ENCODE measurements around the gene LDLRAD4. TPM values are rescaled to one million over a fixed set of nuclear protein-coding genes. Genes with fewer than 3 reads are reported as not detected.

Gene LDLRAD4
- polyA plus RNA-seq, 1 donor = 9.3 TPM

GRCh38 chr18:13284330-13285027 is 65.9 kb downstream of the LDLRAD4 start:
- no peak for DNase-seq (ENCODE audit: low read depth)

GRCh38 chr18:13285874-13286273 is 67.3 kb downstream of the LDLRAD4 start:
- DNase-seq (ENCODE audit: low read depth) = no peak

- DNase-seq (ENCODE audit: low read depth) = no peak
Observed at GRCh38 chr18:13286456-13287125, 68.0 kb downstream of the LDLRAD4 start.

DNA sequence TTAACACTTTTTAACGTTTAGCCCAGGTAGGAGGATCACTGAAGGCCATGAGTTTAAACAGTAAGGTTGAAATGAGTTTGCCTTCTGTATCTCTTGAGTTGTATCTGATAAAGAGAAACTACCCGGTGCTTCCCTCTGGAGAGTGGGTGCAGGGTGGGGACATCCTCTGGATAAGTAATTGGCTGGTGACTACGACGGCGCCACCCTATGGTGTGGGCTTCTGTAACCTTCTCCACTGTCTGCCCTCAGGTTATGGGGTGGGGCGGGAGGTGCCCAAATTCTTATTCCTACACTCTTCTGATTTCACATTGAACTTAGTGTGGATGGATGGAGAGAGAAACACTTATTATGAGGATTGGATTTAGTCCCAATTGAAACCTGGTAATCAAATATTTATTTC is 68.8 kb downstream of the LDLRAD4 start:
- no peak for DNase-seq (ENCODE audit: low read depth)

DNA sequence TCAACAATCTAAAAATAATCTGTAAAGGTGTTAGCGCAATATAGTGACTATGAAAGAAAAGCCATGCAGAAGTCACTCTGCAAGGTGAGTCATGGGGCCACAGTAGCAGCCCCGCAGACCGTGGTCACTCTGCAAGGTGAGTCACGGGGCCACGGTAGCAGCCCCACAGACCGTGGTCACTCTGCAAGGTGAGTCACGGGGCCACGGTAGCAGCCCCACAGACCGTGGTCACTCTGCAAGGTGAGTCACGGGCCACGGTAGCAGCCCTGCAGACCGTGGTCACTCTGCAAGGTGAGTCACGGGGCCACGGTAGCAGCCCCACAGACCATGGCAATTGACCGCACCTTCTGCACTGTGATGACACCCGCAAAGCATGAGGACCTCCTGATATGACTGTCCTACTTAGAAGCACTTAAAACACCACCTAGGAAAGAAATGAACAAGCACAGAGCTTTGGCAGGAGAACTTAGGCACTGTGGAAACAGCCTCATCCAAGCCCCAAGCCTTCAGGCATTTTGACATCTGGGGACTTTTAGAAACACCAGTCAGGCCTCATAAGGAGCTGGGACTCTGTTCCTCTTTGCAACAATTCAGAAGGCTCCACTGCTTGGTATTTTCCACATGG is 70.1 kb downstream of the LDLRAD4 start:
- no peak for DNase-seq (ENCODE audit: low read depth)

- no peak for DNase-seq (ENCODE audit: low read depth)
Observed at GRCh38 chr18:13289481-13290205, 71.1 kb downstream of the LDLRAD4 start.

DNA sequence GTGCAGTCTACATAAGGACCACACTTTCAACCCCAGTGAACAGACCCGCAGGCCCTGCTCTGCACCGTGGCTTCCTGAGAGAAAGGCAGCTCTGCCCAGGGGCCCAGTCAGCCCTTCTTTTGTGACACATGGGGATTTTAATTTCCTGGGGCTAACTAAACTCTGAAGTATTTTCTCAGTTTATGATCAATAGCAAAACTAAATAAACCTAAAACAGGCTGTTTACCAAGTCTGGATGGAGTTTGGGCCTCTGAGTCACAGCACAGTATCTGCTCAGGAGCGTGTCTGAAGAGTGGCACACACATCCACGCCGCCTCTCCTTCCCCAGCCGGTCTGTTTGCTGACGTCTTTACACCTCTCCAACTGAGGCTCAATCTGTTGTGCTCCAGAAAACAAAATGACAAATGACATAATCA is 72.3 kb downstream of the LDLRAD4 start:
- no peak for DNase-seq (ENCODE audit: low read depth)

DNA sequence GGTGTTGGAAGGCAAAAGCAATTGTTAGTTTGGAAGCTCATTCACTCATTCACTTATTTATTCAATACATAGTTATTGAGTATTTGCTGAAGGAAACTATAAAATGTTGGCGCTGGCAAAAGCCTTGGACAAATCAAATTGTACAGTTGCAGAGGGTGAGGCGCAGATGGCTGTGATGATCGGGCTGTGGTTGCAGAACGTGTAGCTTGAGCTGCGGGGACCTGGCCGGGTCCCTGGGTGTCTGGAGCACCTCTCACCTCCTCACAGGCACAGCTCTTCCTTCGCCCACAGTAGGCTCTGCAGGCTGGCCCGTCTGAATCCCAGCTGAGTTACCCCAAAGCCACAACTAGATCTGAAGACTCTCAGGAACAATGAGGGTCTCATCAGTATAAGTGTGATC is 72.7 kb downstream of the LDLRAD4 start:
- DNase-seq (ENCODE audit: low read depth) = no peak

- no peak for DNase-seq (ENCODE audit: low read depth)
Observed at GRCh38 chr18:13291745-13292447, 73.3 kb downstream of the LDLRAD4 start.

DNA sequence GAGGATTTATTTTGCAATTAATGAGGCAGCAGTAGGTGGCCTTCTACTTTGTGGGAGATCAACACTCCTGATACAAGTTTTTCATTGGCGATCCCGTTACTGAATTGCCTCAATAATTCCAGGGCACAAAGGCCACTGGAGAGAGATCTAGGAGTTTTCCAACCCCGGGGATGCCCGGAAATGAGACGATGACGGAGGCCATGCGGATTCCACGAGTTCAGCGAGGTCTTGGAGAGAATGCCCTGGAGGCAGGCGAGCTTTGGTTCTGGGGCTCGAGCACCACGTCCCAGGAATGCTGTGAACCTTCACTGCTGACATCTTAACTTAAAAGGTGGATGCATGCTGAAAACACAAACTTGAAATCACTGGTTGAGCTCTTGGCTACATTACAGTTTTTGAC is 74.2 kb downstream of the LDLRAD4 start:
- DNase-seq (ENCODE audit: low read depth) = no peak

- no peak for DNase-seq (ENCODE audit: low read depth)
Observed at GRCh38 chr18:13294309-13294708, 75.7 kb downstream of the LDLRAD4 start.

- no peak for DNase-seq (ENCODE audit: low read depth)
Observed at GRCh38 chr18:13295894-13296293, 77.3 kb downstream of the LDLRAD4 start.

- DNase-seq (ENCODE audit: low read depth) = no peak
Observed at GRCh38 chr18:13296867-13297574, 78.5 kb downstream of the LDLRAD4 start.

- no peak for DNase-seq (ENCODE audit: low read depth)
Observed at GRCh38 chr18:13298262-13298661, 79.7 kb downstream of the LDLRAD4 start.

- no peak for DNase-seq (ENCODE audit: low read depth)
Observed at GRCh38 chr18:13300029-13300428, 81.5 kb downstream of the LDLRAD4 start.

DNA sequence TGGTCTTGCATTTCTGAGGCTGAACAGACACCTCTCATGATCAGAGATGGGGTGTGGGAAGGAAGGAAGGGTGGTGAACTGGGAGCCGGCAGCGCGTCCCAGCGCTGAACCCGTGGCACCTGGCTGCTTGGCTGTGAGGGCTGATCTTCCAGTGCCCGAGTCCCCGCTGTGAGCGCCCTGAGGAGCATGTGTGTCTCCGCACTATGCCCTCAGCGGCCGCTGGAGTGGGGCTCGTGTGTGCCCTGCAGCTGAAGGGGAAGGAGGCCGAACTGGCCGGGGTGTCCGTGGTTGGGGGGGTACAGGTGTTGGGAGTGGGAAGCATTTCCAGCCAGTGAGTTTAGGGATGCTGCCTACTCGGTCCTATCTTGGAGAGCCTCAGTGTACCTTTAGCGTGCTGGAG is 82.2 kb downstream of the LDLRAD4 start:
- no peak for DNase-seq (ENCODE audit: low read depth)

DNA sequence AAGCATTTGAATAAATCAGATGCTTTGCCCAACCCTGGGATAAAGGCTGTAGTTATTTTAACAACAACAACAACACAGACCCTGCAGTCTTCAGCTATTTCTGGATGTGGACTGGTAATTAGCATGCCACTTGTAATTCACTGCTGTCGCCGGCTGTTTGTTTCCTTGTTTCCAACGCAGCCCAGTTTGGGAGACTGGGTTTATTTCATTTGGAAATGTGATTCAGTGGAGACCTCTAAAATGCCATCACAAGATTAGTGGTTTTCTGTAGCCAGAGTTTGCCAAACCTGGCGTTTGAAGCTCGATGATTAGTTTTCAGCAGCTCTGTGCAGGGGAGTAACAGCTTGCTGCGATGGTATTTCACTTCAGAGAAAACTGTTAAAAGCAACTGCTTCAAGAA is 83.5 kb downstream of the LDLRAD4 start:
- DNase-seq (ENCODE audit: low read depth) = no peak

DNA sequence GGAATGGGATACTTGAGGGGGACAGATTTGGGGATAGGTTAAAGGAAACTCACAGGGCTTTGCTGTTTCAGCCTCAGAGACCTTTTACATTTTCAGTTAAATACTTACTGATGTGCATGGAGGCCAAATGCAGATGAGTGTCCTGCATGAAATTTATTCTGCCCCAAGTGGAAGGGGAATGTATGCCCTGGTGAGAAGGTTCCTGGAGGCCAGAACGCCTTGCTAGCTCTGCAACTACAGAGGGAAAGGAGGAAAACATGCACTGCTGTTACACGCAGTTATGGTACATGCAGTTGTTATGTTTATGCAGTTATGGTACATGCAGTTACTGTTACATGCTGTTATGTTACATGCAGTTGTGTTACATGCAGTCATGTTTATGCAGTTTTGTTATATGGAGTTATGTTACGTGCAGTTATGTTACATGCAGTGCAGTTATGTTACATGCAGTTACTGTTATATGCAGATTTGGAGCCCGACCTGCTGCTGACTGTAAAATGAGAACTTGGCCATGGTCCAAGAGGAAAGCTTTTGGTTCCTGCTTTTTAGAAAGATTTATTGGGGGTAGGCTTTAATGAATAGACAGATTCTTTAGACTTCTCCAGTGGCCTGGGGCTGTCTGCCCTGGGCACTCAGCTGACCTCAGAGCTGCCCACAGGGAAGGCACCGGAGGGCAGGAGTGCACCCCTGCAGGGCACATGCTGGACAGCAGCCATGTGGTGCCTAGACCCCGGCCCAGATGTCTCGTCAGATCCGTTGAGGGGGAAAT is 84.1 kb downstream of the LDLRAD4 start:
- peak; percentile 40 for DNase-seq (ENCODE audit: low read depth)

DNA sequence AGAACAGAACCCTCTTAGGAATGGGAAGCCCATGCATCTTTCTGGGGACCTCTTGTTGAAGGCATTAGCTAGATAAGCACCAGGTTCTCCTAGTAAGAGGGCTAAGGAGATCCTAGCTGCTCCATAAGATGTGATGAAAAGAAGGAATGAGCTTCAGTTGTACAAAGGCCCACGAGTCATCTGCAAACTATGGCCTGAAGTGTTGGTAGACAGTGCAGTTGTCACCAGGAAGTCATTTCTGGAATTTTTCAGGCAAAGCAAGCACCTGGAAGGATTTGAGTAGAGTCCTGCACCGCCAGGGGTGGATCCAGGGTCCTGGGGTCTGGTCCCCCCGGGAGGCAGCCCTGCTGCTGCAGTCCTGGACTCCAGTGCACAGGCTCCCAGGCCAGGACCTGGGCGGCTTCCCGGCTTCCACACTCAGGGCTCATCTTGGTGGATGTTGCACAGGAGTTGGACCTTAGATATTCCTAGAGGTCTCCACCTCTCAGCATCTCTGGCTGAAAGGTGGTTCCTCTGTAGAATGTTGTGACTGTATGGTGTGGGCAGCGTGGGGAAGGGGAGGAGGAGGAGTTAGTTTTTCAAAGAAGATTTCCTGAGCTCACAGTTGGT is 85.3 kb downstream of the LDLRAD4 start:
- no peak for DNase-seq (ENCODE audit: low read depth)

DNA sequence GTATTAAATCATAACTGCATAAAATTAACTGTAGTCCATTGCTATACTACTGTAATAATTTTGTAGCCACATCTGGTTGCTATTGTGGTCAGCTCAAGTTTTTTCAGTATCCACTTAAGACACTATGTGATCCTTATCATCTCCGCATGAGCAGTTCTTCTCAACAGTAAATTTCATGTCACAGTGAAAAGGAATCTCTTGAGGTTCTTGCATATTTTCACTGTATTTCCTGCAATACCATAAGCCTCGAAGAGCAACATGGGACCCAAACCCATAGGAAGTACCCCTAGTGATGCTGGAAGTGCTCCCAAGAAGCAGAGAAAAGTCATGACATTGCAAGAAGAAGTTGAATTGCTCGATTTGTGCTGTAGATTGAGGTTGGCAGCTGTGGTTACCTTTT is 86.7 kb downstream of the LDLRAD4 start:
- no peak for DNase-seq (ENCODE audit: low read depth)

Data from forelimb muscle (tissue), 1 donor.